Measurements from ENCODE around the gene MRPS12.
"Not testable (repeated sequence)": the region's sequence is repeated elsewhere in the genome, so short reads cannot be mapped to it uniquely, and the experiment has no call there.

MRPS12 gene

GRCh38 chr19:38930776-38931520 lies at the start of gene MRPS12:
MRPS12 (plus strand) TSS chr19:38930944; CDS start chr19:38931295, 351 bp downstream.
- peak; percentile 95 for DNase-seq (ENCODE audit: low read depth)

GRCh38 chr19:38883286-38883685 lies 47.5 kb upstream of the MRPS12 start:
- no peak for DNase-seq (ENCODE audit: low read depth)

GRCh38 chr19:38884691-38885090 lies 46.1 kb upstream of the MRPS12 start:
- not testable (repeated sequence) for DNase-seq (ENCODE audit: low read depth)

GRCh38 chr19:38888876-38889275 lies 41.9 kb upstream of the MRPS12 start:
- DNase-seq (ENCODE audit: low read depth) = no peak

GRCh38 chr19:38889803-38890202 lies 40.9 kb upstream of the MRPS12 start:
- DNase-seq (ENCODE audit: low read depth) = no peak

GRCh38 chr19:38890686-38891085 lies 40.1 kb upstream of the MRPS12 start:
- no peak for DNase-seq (ENCODE audit: low read depth)

- no peak for DNase-seq (ENCODE audit: low read depth)
Measured at GRCh38 chr19:38891771-38892170, 39.0 kb upstream of the MRPS12 start.

- DNase-seq (ENCODE audit: low read depth) = no peak
Measured at GRCh38 chr19:38892841-38893240, 37.9 kb upstream of the MRPS12 start.

- DNase-seq (ENCODE audit: low read depth) = no peak
Measured at GRCh38 chr19:38893341-38893771, 37.4 kb upstream of the MRPS12 start.

GRCh38 chr19:38894968-38895367 lies 35.8 kb upstream of the MRPS12 start:
- no peak for DNase-seq (ENCODE audit: low read depth)

- peak; percentile 10 for DNase-seq (ENCODE audit: low read depth)
Measured at GRCh38 chr19:38898788-38899446, 31.8 kb upstream of the MRPS12 start.

- peak; percentile 99 for DNase-seq (ENCODE audit: low read depth)
Measured at GRCh38 chr19:38899447-38900201, 31.1 kb upstream of the MRPS12 start, which contains the start of the genes NFKBIB and SIRT2. NFKBIB (plus strand) TSS chr19:38899969; CDS start chr19:38900033, 64 bp downstream. SIRT2 (minus strand) TSS chr19:38899618; CDS start chr19:38899521, 97 bp downstream.

- no peak for DNase-seq (ENCODE audit: low read depth)
Measured at GRCh38 chr19:38900202-38900629, 30.5 kb upstream of the MRPS12 start.

GRCh38 chr19:38900743-38901190 lies 30.0 kb upstream of the MRPS12 start:
- no peak for DNase-seq (ENCODE audit: low read depth)

- DNase-seq (ENCODE audit: low read depth) = no peak
Measured at GRCh38 chr19:38901683-38902082, 29.1 kb upstream of the MRPS12 start.

GRCh38 chr19:38904581-38905539 lies 25.9 kb upstream of the MRPS12 start:
- no peak for DNase-seq (ENCODE audit: low read depth)

GRCh38 chr19:38905620-38906019 lies 25.1 kb upstream of the MRPS12 start:
- no peak for DNase-seq (ENCODE audit: low read depth)

- no peak for DNase-seq (ENCODE audit: low read depth)
Measured at GRCh38 chr19:38907227-38907626, 23.5 kb upstream of the MRPS12 start.

GRCh38 chr19:38907670-38908069 lies 23.1 kb upstream of the MRPS12 start:
- no peak for DNase-seq (ENCODE audit: low read depth)

- DNase-seq (ENCODE audit: low read depth) = no peak
Measured at GRCh38 chr19:38908911-38909310, 21.8 kb upstream of the MRPS12 start.

GRCh38 chr19:38910488-38910887 lies 20.3 kb upstream of the MRPS12 start:
- DNase-seq (ENCODE audit: low read depth) = no peak
